H1 (cell line): Measurements from ENCODE around the gene GTSE1. TPM values are rescaled to one million over a fixed set of nuclear protein-coding genes. Genes with fewer than 3 reads are reported as not detected.

Experiments
- CTCF ChIA-PET: fragments of 300-600 bp; sonication (Branson Sonifier 250); formaldehyde crosslinking; loops from one replicate; lab custom pipeline; 2021; ENCODE audit not compliant: partially characterized antibody; lab: Charles Lee
- POLR2A ChIA-PET: fragments of 300-600 bp; sonication (Branson Sonifier 250); formaldehyde crosslinking; loops from one replicate; lab custom pipeline; 2021; ENCODE audit warnings: inconsistent platforms; ENCODE audit not compliant: partially characterized antibody; lab: Charles Lee
- DNase-seq, 2 experiments: peaks; one replicate each; pipeline versions ENCODE4 v3.0.0 to v3.0.0-alpha.2; 2010 to 2022; ENCODE audit warnings: low spot score in 2 of 2, low read depth in 1 of 2, mixed read lengths in 1 of 2
- FAIRE-seq: peaks from 2 replicates; lab custom pipeline; 2011; peaks lifted over from hg19 to GRCh38; lab: Jason Lieb, UNC
- H2AFZ ChIP-seq: 2 replicates; pipeline ENCODE4 v1.8.1; 2012; ENCODE audit warnings: low read length, inconsistent platforms
- H2AK5ac ChIP-seq: 2 replicates; pipeline ENCODE4 v1.6.1; 2013; ENCODE audit warnings: low read depth, low read length
- H2BK120ac ChIP-seq: replicated peaks from 2 replicates; pipeline ENCODE3; 2013; ENCODE audit warnings: low read depth, low read length, inconsistent platforms
- H2BK12ac ChIP-seq: 2 replicates; pipeline ENCODE4 v1.6.1; 2013; ENCODE audit warnings: low read depth, low read length
- H2BK15ac ChIP-seq: 2 replicates; pipeline ENCODE4 v1.6.1; 2013; ENCODE audit warnings: low read length
- H2BK20ac ChIP-seq: 2 replicates; pipeline ENCODE4 v1.6.1; 2013; ENCODE audit warnings: low read length
- H2BK5ac ChIP-seq: 2 replicates; pipeline ENCODE4 v1.6.1; 2013; ENCODE audit warnings: low read depth, low read length
- H3K14ac ChIP-seq: 2 replicates; pipeline ENCODE4 v1.6.1; 2013; ENCODE audit warnings: inconsistent platforms; ENCODE audit not compliant: insufficient read length
- H3K18ac ChIP-seq: 2 replicates; pipeline ENCODE4 v1.6.1; 2013; ENCODE audit warnings: low read length; ENCODE audit errors: extremely low read depth
- H3K23ac ChIP-seq: 2 replicates; pipeline ENCODE4 v1.6.1; 2013; ENCODE audit warnings: inconsistent platforms; ENCODE audit not compliant: insufficient read length
- H3K23me2 ChIP-seq: 2 replicates; pipeline ENCODE4 v1.6.1; 2013; ENCODE audit warnings: low read depth, low read length
- H3K27ac ChIP-seq: 2 replicates; pipeline ENCODE4 v1.6.1; 2011; ENCODE audit warnings: low read depth, low read length, inconsistent platforms
- H3K27me3 ChIP-seq, 4 experiments: replicated peaks in 1 of 4; 1 replicate in 1 of 4; 2 replicates in 3 of 4; pipeline versions ENCODE4 v1.6.1 to v1.8.1; 2011 to 2013; ENCODE audit warnings: low read length in 3 of 4, mild to moderate bottlenecking in 3 of 4, inconsistent platforms in 2 of 4, mixed read lengths in 2 of 4, moderate library complexity in 1 of 4; ENCODE audit not compliant: control insufficient read depth in 3 of 4, insufficient read depth in 3 of 4; ENCODE audit errors: extremely low read depth in 1 of 4
- H3K36me3 ChIP-seq, 4 experiments: 2 replicates each; pipeline versions ENCODE4 v1.6.1 to v1.8.1; 2011 to 2013; ENCODE audit warnings: mild to moderate bottlenecking in 4 of 4, low read length in 3 of 4, moderate library complexity in 2 of 4, control low read depth in 1 of 4, inconsistent platforms in 1 of 4; ENCODE audit not compliant: insufficient read depth in 4 of 4, control insufficient read depth in 2 of 4
- H3K4ac ChIP-seq: replicated peaks from 2 replicates; pipeline ENCODE3; 2013; ENCODE audit warnings: low read length, low read depth, mixed read lengths, inconsistent platforms; ENCODE audit not compliant: insufficient read length
- H3K4me1 ChIP-seq, 4 experiments: replicated peaks in 1 of 4; 1 replicate in 1 of 4; 2 replicates in 3 of 4; pipeline versions ENCODE4 v1.6.1 to v1.8.1; 2011 to 2013; ENCODE audit warnings: low read length in 3 of 4, inconsistent platforms in 2 of 4, mixed read lengths in 1 of 4; ENCODE audit not compliant: insufficient read depth in 4 of 4, control insufficient read depth in 3 of 4
- H3K4me2 ChIP-seq, 2 experiments: 2 replicates each; pipeline versions ENCODE4 v1.6.1 to v1.8.1; 2011 to 2013; ENCODE audit warnings: low read depth in 2 of 2, low read length in 2 of 2, control low read depth in 1 of 2, inconsistent platforms in 1 of 2, mild to moderate bottlenecking in 1 of 2; ENCODE audit not compliant: insufficient read depth in 1 of 2
- H3K4me3 ChIP-seq, 4 experiments: fragments of 200-600, 300-600 bp in 1 of 4; sonication (generic), shearing (Covaris generic), sonication (Bioruptor Twin) in 1 of 4; 2 replicates each; pipeline versions ENCODE4 v1.5.1 to v1.8.1; 2011 to 2016; ENCODE audit warnings: low read length in 4 of 4, low read depth in 3 of 4, control low read depth in 2 of 4, inconsistent platforms in 2 of 4, mild to moderate bottlenecking in 2 of 4, mixed read lengths in 1 of 4, moderate library complexity in 1 of 4; ENCODE audit not compliant: insufficient read depth in 2 of 4; ENCODE audit errors: extremely low read depth in 1 of 4
- H3K56ac ChIP-seq: replicated peaks from 2 replicates; pipeline ENCODE3; 2013; ENCODE audit warnings: low read depth, mild to moderate bottlenecking, mixed read lengths, low read length, inconsistent platforms; ENCODE audit not compliant: insufficient read length
- H3K79me1 ChIP-seq: 2 replicates; pipeline ENCODE4 v1.6.1; 2013; ENCODE audit warnings: low read depth, low read length, control low read depth
- H3K79me2 ChIP-seq, 2 experiments: 2 replicates each; pipeline versions ENCODE4 v1.6.1 to v1.8.1; 2012 to 2013; ENCODE audit warnings: low read length in 2 of 2, mild to moderate bottlenecking in 2 of 2, inconsistent platforms in 1 of 2; ENCODE audit not compliant: insufficient read depth in 2 of 2, control insufficient read depth in 1 of 2
- H3K9ac ChIP-seq, 4 experiments: replicated peaks in 1 of 4; 1 replicate in 1 of 4; 2 replicates in 3 of 4; pipeline versions ENCODE4 v1.6.1 to v1.8.1; 2011 to 2013; ENCODE audit warnings: low read depth in 3 of 4, low read length in 3 of 4, control low read depth in 2 of 4, mild to moderate bottlenecking in 2 of 4, moderate library complexity in 2 of 4, inconsistent platforms in 1 of 4; ENCODE audit errors: extremely low read depth in 1 of 4
- H3K9me3 ChIP-seq, 2 experiments: 2 replicates each; pipeline versions ENCODE4 v1.6.1 to v1.8.1; 2012 to 2013; ENCODE audit warnings: mild to moderate bottlenecking in 2 of 2, moderate library complexity in 2 of 2, control low read depth in 1 of 2, inconsistent platforms in 1 of 2, low read depth in 1 of 2, low read length in 1 of 2, mixed read lengths in 1 of 2; ENCODE audit not compliant: insufficient read depth in 2 of 2
- H4K20me1 ChIP-seq, 2 experiments: replicated peaks in 1 of 2; 2 replicates each; pipeline versions ENCODE3 to v1.8.1; 2011 to 2013; ENCODE audit warnings: inconsistent platforms in 2 of 2, low read length in 2 of 2, mild to moderate bottlenecking in 1 of 2; ENCODE audit not compliant: insufficient read depth in 2 of 2, control insufficient read depth in 1 of 2
- H4K5ac ChIP-seq: 2 replicates; pipeline ENCODE4 v1.6.1; 2013; ENCODE audit warnings: low read length, low read depth, mixed read lengths, inconsistent platforms; ENCODE audit not compliant: insufficient read length
- H4K8ac ChIP-seq: 2 replicates; pipeline ENCODE4 v1.8.0; 2013; ENCODE audit warnings: mild to moderate bottlenecking, moderate library complexity, low read length, inconsistent platforms; ENCODE audit not compliant: insufficient read depth; ENCODE audit errors: extremely low read depth
- H4K91ac ChIP-seq: replicated peaks from 2 replicates; pipeline ENCODE3; 2013; ENCODE audit warnings: low read length, mixed read lengths, inconsistent platforms; ENCODE audit not compliant: insufficient read length
- BACH1 ChIP-seq: IDR thresholded peaks from 2 replicates; pipeline ENCODE4 v1.6.1; 2012; ENCODE audit warnings: low read length, improper control_type of control experiment
- CBX5 ChIP-seq: fragments of 300-800, 300-1000 bp; sonication (generic); IDR thresholded peaks from 2 replicates; pipeline ENCODE4 v1.7.1; 2016; ENCODE audit warnings: antibody characterized with exemption, low read length, low read depth
- GTF2F1 ChIP-seq: IDR thresholded peaks from 2 replicates; pipeline ENCODE4 v1.6.1; 2012; ENCODE audit warnings: low read depth, low read length, improper control_type of control experiment, borderline replicate concordance
- RNF2 ChIP-seq: fragments of 200-900, 300-1000 bp; sonication (generic); IDR thresholded peaks from 2 replicates; pipeline ENCODE4 v1.7.1; 2016; ENCODE audit warnings: borderline replicate concordance, low read depth, mild to moderate bottlenecking, antibody characterized with exemption, low read length; ENCODE audit not compliant: poor library complexity, severe bottlenecking; ENCODE audit errors: missing control alignments
- SP1 ChIP-seq: IDR thresholded peaks from 2 replicates; pipeline ENCODE4 v1.6.1; 2011; ENCODE audit warnings: low read depth, low read length
- WGBS, 2 experiments: shearing (Covaris generic) in 1 of 2; methylation state at CpG; one replicate each; pipeline versions ENCODE4 v1.1.6 to v1.1.7; 2013 to 2015; ENCODE audit warnings: low lambda C conversion rate in 2 of 2, mixed read lengths in 2 of 2, inconsistent platforms in 1 of 2, low coverage in 1 of 2, missing lambda C conversion rate in 1 of 2; ENCODE audit not compliant: insufficient replicate concordance in 2 of 2, insufficient coverage in 1 of 2, insufficient read length in 1 of 2; ENCODE audit errors: extremely low coverage in 1 of 2, missing lambda C conversion rate in 1 of 2; 5-methylcytosine and 5-hydroxymethylcytosine counted together
- polyA plus RNA-seq, 7 experiments: library from polyadenylated mRNA; depleted of rRNA in 3 of 7; stranded (reverse) in 5 of 7; unstranded in 2 of 7; fragments of >200 nt in 5 of 7; fragments of 200-250 nt in 2 of 7; gene quantifications; 1 replicate in 5 of 7; 2 replicates in 1 of 7; 4 replicates in 1 of 7; pipeline versions ENCODE4 v1.2.1 to v1.2.3, GENCODE V29; 2011 to 2013; ENCODE audit warnings: missing spikeins in 2 of 7, mixed read lengths in 2 of 7
- total RNA-seq: library from RNA; stranded (reverse); fragmentation: NEBNext Ultra II Directional; extraction: Animal tissue kit (Norgen Biotek cat#: 25700); gene quantifications from 2 replicates; pipeline ENCODE4 v1.2.1, GENCODE V29; 2021

The GTSE1 gene
- total and polyA plus RNA-seq, 2 of the 8 experiments (the other 6 are each of a cell fraction or from before 2014, with no cell fraction given) = 17.5 to 38.6 TPM

DNA sequence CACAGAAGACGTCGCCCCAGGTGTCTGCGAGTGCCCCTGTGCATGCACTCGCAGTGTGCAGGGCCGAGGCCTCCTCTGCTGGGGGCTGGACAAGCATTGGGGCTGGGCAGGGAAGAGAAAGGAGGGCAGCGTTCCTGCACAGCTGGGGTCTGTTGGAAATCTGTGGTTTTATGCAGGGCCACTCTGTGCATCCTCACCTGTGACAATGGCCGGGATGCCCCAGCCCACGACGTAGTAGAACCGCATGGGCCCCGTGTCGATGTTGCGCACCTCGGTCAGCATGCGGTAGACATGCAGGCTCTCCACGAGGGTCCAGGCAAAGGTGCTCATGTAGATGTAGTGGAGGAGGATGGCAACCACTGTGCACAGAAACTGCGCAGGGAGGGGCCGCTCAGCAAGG is 76.0 kb downstream of the GTSE1 start:
- H3K4me3 ChIP-seq = no peak overlapping the region
- H3K9me3 ChIP-seq = no peaks in the 10 kb centered on the region
- no peak overlapping the region for H4K5ac ChIP-seq
- no peaks in the 10 kb centered on the region for H3K27me3 ChIP-seq
- H3K9ac ChIP-seq = no peak overlapping the region; a peak in 1 of 7 replicates
- TF ChIP-seq CBX5 = no peak
- TF ChIP-seq BACH1 = no peak
- TF ChIP-seq RNF2 = no peak
- TF ChIP-seq GTF2F1 = no peak
- TF ChIP-seq SP1 = no peak
- ChIA-PET CTCF (interaction anchor here (1.3 kb wide), 1 partner anchor 170 kb away, joined by 4 read pairs; no protein-coding TSS in a partner anchor), POLR2A (interaction anchor here (1.1 kb wide), 2 partner anchors 13 to 175 kb away, joined by 3 to 4 read pairs; no protein-coding TSS in a partner anchor)
- H3K27ac ChIP-seq = no peak overlapping the region
- H3K4me1 ChIP-seq = peaks cover 0 to 15% (median 13%) of the 10 kb centered on the region in 4 experiments; a peak in 6 of 7 replicates
- peaks cover 0 to 12% of the 10 kb centered on the region in 2 experiments for H4K20me1 ChIP-seq
- no peaks in the 10 kb centered on the region for H3K79me2 ChIP-seq
- no peak overlapping the region for H2BK5ac ChIP-seq
- peaks cover 0 to 6% (median 1%) of the 10 kb centered on the region in 4 experiments; a peak in 4 of 8 replicates for H3K36me3 ChIP-seq
- H3K4ac ChIP-seq = no peak overlapping the region
- FAIRE-seq (no peak), DNase-seq (no peak)
- H2BK15ac ChIP-seq = no peak overlapping the region
- no peak overlapping the region for H2BK12ac ChIP-seq
- WGBS, 2 experiments = 93% methylated on average over 15 of the region's 18 CpGs; no CpG with 5 or more reads in 1 of the 2 experiments
- no peak overlapping the region for H4K91ac ChIP-seq
- H3K14ac ChIP-seq = no peak overlapping the region
- peaks cover 9% of the 10 kb centered on the region; the same call in 1 of the 2 replicates for H3K23me2 ChIP-seq
- H3K4me2 ChIP-seq = no peak overlapping the region
- H2BK120ac ChIP-seq = no peak overlapping the region
- no peaks in the 10 kb centered on the region; the same call in 1 of the 2 replicates for H3K79me1 ChIP-seq
- no peak overlapping the region for H2AFZ ChIP-seq
- no peak overlapping the region for H3K18ac ChIP-seq
- no peak overlapping the region for H2AK5ac ChIP-seq
- no peak overlapping the region for H3K56ac ChIP-seq
- no peak overlapping the region for H3K23ac ChIP-seq
- no peak overlapping the region for H4K8ac ChIP-seq
- H2BK20ac ChIP-seq = 0 out of 2 replicates have a peak overlapping the region, but pooled peaks have one; percentile 18
